IPS-20b (cell line): Measurements from ENCODE around the gene ZNF280B.
"Not testable (repeated sequence)": the region's sequence is repeated elsewhere in the genome, so short reads cannot be mapped to it uniquely, and the experiment has no call there.

Source experiments
- H3K27ac ChIP-seq: one replicate; pipeline ENCODE4 v1.5.1; 2013; ENCODE audit warnings: low read length
- H3K27me3 ChIP-seq: 2 replicates; pipeline ENCODE4 v1.6.1; 2013; ENCODE audit warnings: mild to moderate bottlenecking, low read length, inconsistent platforms; ENCODE audit not compliant: insufficient read depth
- H3K36me3 ChIP-seq: 2 replicates; pipeline ENCODE4 v1.6.1; 2013; ENCODE audit warnings: low read depth, mild to moderate bottlenecking, inconsistent platforms, low read length, moderate library complexity; ENCODE audit not compliant: insufficient read depth
- H3K4me1 ChIP-seq: 2 replicates; pipeline ENCODE4 v1.6.1; 2013; ENCODE audit warnings: mild to moderate bottlenecking, control low read depth, inconsistent platforms, low read length, moderate library complexity; ENCODE audit not compliant: insufficient read depth
- H3K4me3 ChIP-seq: 2 replicates; pipeline ENCODE4 v1.5.1; 2013; ENCODE audit warnings: mild to moderate bottlenecking, low read length, inconsistent platforms
- H3K9ac ChIP-seq: 2 replicates; pipeline ENCODE4 v1.6.1; 2013; ENCODE audit warnings: low read depth, mild to moderate bottlenecking, inconsistent platforms, low read length, moderate library complexity
- H3K9me3 ChIP-seq: 2 replicates; pipeline ENCODE4 v1.6.1; 2013; ENCODE audit warnings: mild to moderate bottlenecking, low read depth, low read length, inconsistent platforms; ENCODE audit not compliant: insufficient read depth

The ZNF280B gene

DNA sequence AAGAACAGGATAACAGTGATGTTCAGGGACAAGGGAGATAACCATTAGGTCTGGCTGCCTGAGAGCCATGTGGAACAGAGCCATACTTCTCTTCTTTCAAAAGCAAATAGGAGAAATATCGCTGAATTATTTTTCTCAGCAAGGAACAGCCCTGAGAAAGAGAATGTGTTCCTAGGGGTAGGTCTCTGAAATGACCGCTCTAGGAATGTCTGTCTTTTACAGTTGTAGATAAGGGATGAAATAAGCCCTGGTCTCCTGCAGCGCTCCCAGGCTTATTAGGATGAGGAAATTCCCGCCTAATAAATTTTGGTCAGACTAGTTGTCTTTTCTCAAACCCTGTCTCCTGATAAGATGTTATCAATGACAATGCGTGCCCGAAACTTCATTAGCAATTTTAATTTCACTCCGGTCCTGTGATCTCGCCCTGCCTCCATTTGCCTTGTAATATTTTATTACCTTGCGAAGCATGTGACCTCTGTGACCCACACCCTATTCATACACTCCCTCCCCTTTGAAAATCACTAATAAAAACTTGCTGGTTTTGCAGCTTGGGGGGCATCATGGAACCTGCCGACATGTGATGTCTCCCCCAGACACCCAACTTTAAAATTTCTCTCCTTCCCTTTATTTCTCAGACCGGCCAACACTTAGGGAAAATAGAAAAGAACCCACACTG is 39.6 kb downstream of the ZNF280B start:
- not testable (repeated sequence) for H3K4me3 ChIP-seq, H3K36me3 ChIP-seq, H3K4me1 ChIP-seq, H3K9ac ChIP-seq, H3K27ac ChIP-seq
- peaks cover 22% of the 10 kb centered on the region; the same call in 1 of the 2 replicates for H3K9me3 ChIP-seq
- H3K27me3 ChIP-seq, result peaks cover 63% of the 10 kb centered on the region

DNA sequence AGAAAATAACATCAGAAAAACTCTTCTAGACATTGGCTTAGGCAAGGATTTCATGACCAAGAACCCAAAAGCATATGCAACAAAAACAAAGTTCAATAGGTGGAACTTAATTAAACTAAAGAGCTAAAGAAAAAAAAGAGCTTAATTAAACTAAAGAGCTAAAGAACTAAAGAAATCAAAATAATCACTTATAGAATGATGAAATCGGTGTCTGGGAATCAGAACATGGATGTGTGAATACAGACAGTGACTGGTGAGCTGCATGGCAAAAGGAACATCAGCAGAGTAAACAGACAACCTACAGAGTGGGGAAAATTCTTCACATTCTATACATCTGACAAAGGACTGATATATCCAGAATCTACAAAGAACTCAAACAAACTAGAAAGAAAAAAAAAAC is 41.4 kb downstream of the ZNF280B start:
- peaks cover 68% of the 10 kb centered on the region for H3K27me3 ChIP-seq
- H3K36me3 ChIP-seq, result no peaks in the 10 kb centered on the region
- H3K9me3 ChIP-seq, result peaks cover 22% of the 10 kb centered on the region; the same call in 1 of the 2 replicates
- no peak overlapping the region for H3K27ac ChIP-seq
- no peak overlapping the region for H3K4me3 ChIP-seq
- H3K9ac ChIP-seq, result no peak overlapping the region
- H3K4me1 ChIP-seq, result no peaks in the 10 kb centered on the region

DNA sequence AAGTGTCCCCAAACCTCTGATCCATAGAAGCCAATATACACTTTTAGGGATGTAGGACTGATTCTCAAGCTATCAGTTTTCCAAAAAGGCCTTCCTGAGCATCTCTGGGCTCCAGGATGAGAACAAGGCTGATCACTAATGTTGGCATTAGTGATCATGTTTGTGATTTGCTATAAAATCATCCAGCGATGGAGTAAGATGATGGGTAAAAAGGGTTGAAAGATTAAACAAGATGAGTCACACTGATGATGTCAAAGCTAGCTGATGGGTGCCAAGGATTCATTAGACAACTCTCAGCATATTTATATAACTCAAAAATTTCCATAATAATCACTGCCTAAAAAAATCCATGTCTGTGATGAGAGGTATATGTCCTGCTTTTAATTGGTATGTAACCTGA is 42.8 kb downstream of the ZNF280B start:
- H3K4me3 ChIP-seq, result no peak overlapping the region
- H3K27ac ChIP-seq, result no peak overlapping the region
- H3K4me1 ChIP-seq, result no peaks in the 10 kb centered on the region
- no peaks in the 10 kb centered on the region for H3K36me3 ChIP-seq
- peaks cover 72% of the 10 kb centered on the region for H3K27me3 ChIP-seq
- H3K9me3 ChIP-seq, result peaks cover 22% of the 10 kb centered on the region; the same call in 1 of the 2 replicates
- no peak overlapping the region for H3K9ac ChIP-seq

DNA sequence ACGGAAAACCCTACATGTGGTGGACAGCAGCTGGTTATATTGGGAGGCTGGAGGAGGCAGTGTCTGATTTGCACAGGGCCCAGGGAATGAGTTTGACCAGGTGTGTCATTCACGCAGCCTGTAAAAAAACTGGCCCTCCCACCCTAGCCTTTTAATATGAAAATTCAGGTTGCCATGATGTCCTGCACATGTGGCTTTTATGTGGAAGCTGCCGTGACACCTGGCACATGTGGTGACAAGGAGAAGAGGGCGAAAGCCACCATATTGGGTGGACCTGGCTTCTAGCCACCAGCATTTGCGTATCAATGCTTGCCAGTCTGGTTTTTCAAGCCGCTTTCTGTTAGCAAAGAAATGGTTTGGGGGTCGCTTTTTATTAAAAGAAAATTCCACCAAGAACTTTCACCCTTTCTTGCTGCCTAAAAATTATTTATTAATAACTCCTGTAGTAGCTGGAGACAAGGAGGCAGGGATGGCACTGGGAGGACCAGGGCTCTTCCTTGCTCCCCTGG is 43.4 kb downstream of the ZNF280B start:
- Histone ChIP-seq H3K27ac (no peak overlapping the region), H3K4me3 (no peak overlapping the region), H3K9me3 (peaks cover 25% of the 10 kb centered on the region), H3K4me1 (no peaks in the 10 kb centered on the region), H3K9ac (no peak overlapping the region), H3K36me3 (no peaks in the 10 kb centered on the region), H3K27me3 (peaks cover 78% of the 10 kb centered on the region)

DNA sequence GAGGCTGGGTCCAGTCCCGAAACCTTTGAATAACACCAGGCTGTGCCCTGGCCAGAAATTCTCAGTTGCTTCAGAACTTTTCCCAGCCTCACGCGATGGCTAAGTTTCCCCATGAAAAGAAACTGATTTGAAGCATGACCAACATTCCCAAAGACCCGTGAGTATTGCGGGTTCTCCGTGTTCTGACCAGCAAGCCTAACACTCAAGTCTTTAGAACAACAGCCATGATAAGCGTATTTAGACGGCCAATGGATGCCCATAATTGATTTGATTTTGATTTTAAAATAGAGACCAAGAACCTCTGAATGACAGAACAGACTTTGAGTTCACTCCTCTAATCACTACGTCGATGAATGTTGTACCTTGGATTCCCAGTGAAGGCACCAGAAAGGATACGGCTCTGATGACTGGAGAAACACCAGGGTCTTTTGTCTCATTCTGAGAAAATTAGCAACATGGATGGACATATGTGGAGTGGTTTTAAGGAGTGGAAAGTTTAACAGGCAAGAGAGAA is 43.9 kb downstream of the ZNF280B start:
- Histone ChIP-seq H3K27ac (no peak overlapping the region), H3K27me3 (peaks cover 78% of the 10 kb centered on the region), H3K9me3 (peaks cover 23% of the 10 kb centered on the region)

GRCh38 chr22:22463855-22464540 is 44.5 kb downstream of the ZNF280B start:
- Histone ChIP-seq H3K27ac (no peak overlapping the region), H3K4me1 (no peaks in the 10 kb centered on the region)

More for the DNA sequence above, 43.9 kb downstream of the ZNF280B start:
- no peak overlapping the region for H3K9ac ChIP-seq
- no peaks in the 10 kb centered on the region for H3K4me1 ChIP-seq
- no peak overlapping the region for H3K4me3 ChIP-seq
- no peaks in the 10 kb centered on the region for H3K36me3 ChIP-seq

GRCh38 chr22:22462813-22463567 is 45.6 kb downstream of the ZNF280B start:
- H3K9ac ChIP-seq, result no peak overlapping the region
- no peaks in the 10 kb centered on the region for H3K36me3 ChIP-seq
- peaks cover 30% of the 10 kb centered on the region for H3K9me3 ChIP-seq
- no peak overlapping the region for H3K27ac ChIP-seq
- H3K4me3 ChIP-seq, result no peak overlapping the region
- no peaks in the 10 kb centered on the region for H3K4me1 ChIP-seq
- H3K27me3 ChIP-seq, result peaks cover 91% of the 10 kb centered on the region

More at GRCh38 chr22:22463855-22464540, 44.5 kb downstream of the ZNF280B start:
- Histone ChIP-seq H3K4me3 (no peak overlapping the region), H3K27me3 (peaks cover 83% of the 10 kb centered on the region), H3K9me3 (peaks cover 23% of the 10 kb centered on the region), H3K9ac (no peak overlapping the region), H3K36me3 (no peaks in the 10 kb centered on the region)

GRCh38 chr22:22461583-22461982 is 47.0 kb downstream of the ZNF280B start:
- Histone ChIP-seq H3K9ac (no peak overlapping the region), H3K9me3 (peaks cover 36% of the 10 kb centered on the region), H3K27me3 (peaks cover 96% of the 10 kb centered on the region), H3K4me3 (no peak overlapping the region), H3K36me3 (no peaks in the 10 kb centered on the region), H3K4me1 (no peaks in the 10 kb centered on the region), H3K27ac (no peak overlapping the region)

DNA sequence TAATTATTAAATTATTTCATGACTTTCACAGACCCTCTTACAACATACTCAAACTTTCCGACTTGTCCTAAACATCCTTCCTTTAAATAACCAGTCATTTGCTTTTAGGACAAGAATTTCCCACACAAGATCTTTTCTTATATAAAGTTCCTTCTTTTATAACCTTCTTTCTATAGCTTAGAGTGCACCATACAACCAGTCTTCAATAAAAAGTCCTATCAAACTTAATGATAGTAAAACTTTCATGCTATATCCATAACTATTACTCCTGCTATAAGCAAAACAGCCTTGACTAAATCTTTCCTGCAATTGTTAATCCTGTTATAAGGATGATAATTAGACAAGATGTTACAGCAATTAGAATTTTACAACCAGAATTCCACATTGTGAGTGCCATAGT is 47.4 kb downstream of the ZNF280B start:
- Histone ChIP-seq H3K4me1 (no peaks in the 10 kb centered on the region), H3K9me3 (peaks cover 41% of the 10 kb centered on the region), H3K27me3 (peaks cover 96% of the 10 kb centered on the region), H3K36me3 (no peaks in the 10 kb centered on the region), H3K4me3 (no peak overlapping the region), H3K9ac (no peak overlapping the region), H3K27ac (no peak overlapping the region)

GRCh38 chr22:22460635-22461034 is 47.9 kb downstream of the ZNF280B start:
- no peak overlapping the region for H3K27ac ChIP-seq
- H3K9ac ChIP-seq, result no peak overlapping the region
- no peaks in the 10 kb centered on the region for H3K36me3 ChIP-seq
- H3K9me3 ChIP-seq, result peaks cover 45% of the 10 kb centered on the region
- H3K27me3 ChIP-seq, result peaks cover 96% of the 10 kb centered on the region
- H3K4me3 ChIP-seq, result no peak overlapping the region
- H3K4me1 ChIP-seq, result no peaks in the 10 kb centered on the region

- H3K27ac ChIP-seq, result no peak overlapping the region
- no peaks in the 10 kb centered on the region for H3K36me3 ChIP-seq
- no peak overlapping the region for H3K9ac ChIP-seq
- H3K27me3 ChIP-seq, result peaks cover 96% of the 10 kb centered on the region
- no peaks in the 10 kb centered on the region for H3K4me1 ChIP-seq
- no peak overlapping the region for H3K4me3 ChIP-seq
- H3K9me3 ChIP-seq, result peaks cover 49% of the 10 kb centered on the region
These were observed 48.5 kb downstream of the ZNF280B start for GRCh38 chr22:22460060-22460459.
